Thyroid gland (tissue), 4 donors: ENCODE data around the gene FAM20A.

ENCODE experiments used
- POLR2A ChIP-seq, 2 donors: fragments of 450-650 bp; IDR thresholded peaks; one replicate each; pipeline ENCODE4 v1.6.1; 2017; ENCODE audit warnings: antibody characterized with exemption in 2 of 2, mild to moderate bottlenecking in 2 of 2, moderate library complexity in 1 of 2
- TF ChIP-seq, protein P1 (sequence below), 6 experiments: fragments of 200-600 bp in 3 of 6; fragments of 450-650 bp in 3 of 6; sonication (generic) in 3 of 6; IDR thresholded peaks; one replicate each; pipeline ENCODE4 v1.5.1; 2016 to 2019; ENCODE audit warnings: antibody characterized with exemption in 6 of 6, mild to moderate bottlenecking in 2 of 6, inconsistent platforms in 1 of 6, moderate library complexity in 1 of 6

DNA sequence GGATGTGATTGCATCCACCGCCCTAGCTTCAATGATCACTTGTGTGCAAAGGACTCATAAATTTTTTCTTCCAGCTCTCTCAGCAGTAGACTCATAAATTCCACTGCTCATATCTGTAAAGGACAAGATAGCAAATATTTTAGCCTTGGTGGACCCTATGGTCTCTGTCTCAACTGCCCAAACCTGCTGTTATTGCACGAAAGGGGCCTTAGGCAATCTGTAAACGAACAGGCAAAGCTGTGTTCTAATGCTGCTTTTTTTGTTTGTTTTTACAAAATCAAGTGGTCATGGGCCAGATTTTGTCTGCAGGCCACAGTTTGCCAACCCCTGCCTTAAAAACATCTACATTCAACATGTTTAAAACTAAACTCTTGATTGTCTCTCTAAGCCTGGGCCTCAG, 34.1 kb downstream of the FAM20A start:
- TF ChIP-seq, protein P1, sequence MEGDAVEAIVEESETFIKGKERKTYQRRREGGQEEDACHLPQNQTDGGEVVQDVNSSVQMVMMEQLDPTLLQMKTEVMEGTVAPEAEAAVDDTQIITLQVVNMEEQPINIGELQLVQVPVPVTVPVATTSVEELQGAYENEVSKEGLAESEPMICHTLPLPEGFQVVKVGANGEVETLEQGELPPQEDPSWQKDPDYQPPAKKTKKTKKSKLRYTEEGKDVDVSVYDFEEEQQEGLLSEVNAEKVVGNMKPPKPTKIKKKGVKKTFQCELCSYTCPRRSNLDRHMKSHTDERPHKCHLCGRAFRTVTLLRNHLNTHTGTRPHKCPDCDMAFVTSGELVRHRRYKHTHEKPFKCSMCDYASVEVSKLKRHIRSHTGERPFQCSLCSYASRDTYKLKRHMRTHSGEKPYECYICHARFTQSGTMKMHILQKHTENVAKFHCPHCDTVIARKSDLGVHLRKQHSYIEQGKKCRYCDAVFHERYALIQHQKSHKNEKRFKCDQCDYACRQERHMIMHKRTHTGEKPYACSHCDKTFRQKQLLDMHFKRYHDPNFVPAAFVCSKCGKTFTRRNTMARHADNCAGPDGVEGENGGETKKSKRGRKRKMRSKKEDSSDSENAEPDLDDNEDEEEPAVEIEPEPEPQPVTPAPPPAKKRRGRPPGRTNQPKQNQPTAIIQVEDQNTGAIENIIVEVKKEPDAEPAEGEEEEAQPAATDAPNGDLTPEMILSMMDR (IDR thresholded peaks at IDR 0.05): no peak
- no peak for TF ChIP-seq POLR2A (IDR thresholded peaks at IDR 0.05)
